Kidney (tissue), 14 donors: Measurements from ENCODE around the gene FUZ. TPM values are rescaled to one million over a fixed set of nuclear protein-coding genes. Genes with fewer than 3 reads are reported as not detected.

Experiments
- DNase-seq, 5 donors: peaks; one replicate each; pipeline ENCODE4 v3.0.0-alpha.2; 2013 to 2020
- FAIRE-seq: peaks from 2 replicates; lab custom pipeline; 2012; peaks lifted over from hg19 to GRCh38; lab: Jason Lieb, UNC
- H3K27ac ChIP-seq, 2 donors: one replicate each; pipeline ENCODE4 v1.7.0; 2013; ENCODE audit warnings: low read depth in 2 of 2, low read length in 2 of 2, inconsistent platforms in 1 of 2
- H3K27me3 ChIP-seq: one replicate; pipeline ENCODE4 v1.7.1; 2013; ENCODE audit warnings: low read length, inconsistent platforms; ENCODE audit not compliant: control insufficient read depth, insufficient read depth
- H3K36me3 ChIP-seq, 3 donors: one replicate each; pipeline versions ENCODE4 v1.7.0 to v1.7.1; 2013; ENCODE audit warnings: low read length in 3 of 3, control low read depth in 1 of 3, inconsistent platforms in 1 of 3; ENCODE audit not compliant: insufficient read depth in 3 of 3, control insufficient read depth in 2 of 3
- H3K4me1 ChIP-seq, 3 donors: one replicate each; pipeline versions ENCODE4 v1.7.0 to v1.7.1; 2013; ENCODE audit warnings: low read length in 3 of 3, inconsistent platforms in 1 of 3, low read depth in 1 of 3; ENCODE audit not compliant: control insufficient read depth in 2 of 3, insufficient read depth in 2 of 3
- H3K4me3 ChIP-seq, 3 donors: one replicate each; pipeline versions ENCODE4 v1.7.0 to v1.8.1; 2013; ENCODE audit warnings: low read length in 3 of 3, control low read depth in 1 of 3, inconsistent platforms in 1 of 3
- H3K9ac ChIP-seq, 3 donors: one replicate each; pipeline versions ENCODE4 v1.7.0 to v1.7.1; 2013; ENCODE audit warnings: low read length in 3 of 3, control low read depth in 1 of 3, inconsistent platforms in 1 of 3
- H3K9me3 ChIP-seq, 3 donors: one replicate each; pipeline versions ENCODE4 v1.7.0 to v1.7.1; 2013; ENCODE audit warnings: low read length in 3 of 3, control low read depth in 1 of 3, inconsistent platforms in 1 of 3; ENCODE audit not compliant: control insufficient read depth in 2 of 3, insufficient read depth in 1 of 3
- CTCF ChIP-seq: IDR thresholded peaks from 3 replicates; pipeline ENCODE4 v1.5.1; 2012; ENCODE audit warnings: mild to moderate bottlenecking, moderate library complexity, borderline replicate concordance; ENCODE audit not compliant: insufficient read depth; ENCODE audit errors: extremely low read depth
- intact Hi-C: fragments of 100-400 bp; cut with DNase I; formaldehyde crosslinking; loops from one replicate; pipeline ENCODE4 v1.11.1; 2022
- polyA plus RNA-seq: library from polyadenylated mRNA; stranded (reverse); fragments of 350-450 nt; fragmentation: Illumina TruSeq; extraction: RNeasy Lipid Tissue Mini Kit (QIAGEN cat#74804); gene quantifications from one replicate; pipeline ENCODE4 v1.2.3, GENCODE V29; 2014; ENCODE audit warnings: low read depth, low replicate concordance; ENCODE audit not compliant: insufficient read depth
- total RNA-seq: library from RNA; stranded (reverse); fragmentation: NEBNext Ultra II Directional; extraction: Animal tissue kit (Norgen Biotek cat#: 25700); gene quantifications from one replicate; pipeline ENCODE4 v1.2.1, GENCODE V29; 2021
- donor health status: control.
- donor health status: control.
- donor health status: control.
- donor health status: control.
- donor health status: control.
- donor health status: DM: yes; HTN: yes; CAD: no.
- donor health status: Normal renal cell carcinoma (clear cell type).

The FUZ gene
- total and polyA plus RNA-seq, 2 donors from 2014 or later = 26.9 to 51.2 TPM

- Histone ChIP-seq H3K9ac (no peak overlapping the region), H3K4me1 (peaks cover 0 to 2% (median 0%) of the 10 kb centered on the region in 3 donors), H3K4me3 (no peak overlapping the region), H3K9me3 (no peaks in the 10 kb centered on the region), H3K27ac (no peak overlapping the region), H3K36me3 (peaks cover 11 to 52% (median 28%) of the 10 kb centered on the region in 3 donors), H3K27me3 (no peaks in the 10 kb centered on the region)
- intact Hi-C loops = no loop called here
- TF ChIP-seq CTCF = no peak
- DNase-seq (peak in 1 of 5 donors; percentile 49), FAIRE-seq (no peak)
Measured at GRCh38 chr19:49799271-49799797, 13.8 kb downstream of the FUZ start.

- DNase-seq = no peak
Measured at GRCh38 chr19:49798574-49798973, 14.5 kb downstream of the FUZ start.

GRCh38 chr19:49795615-49796014 lies 17.5 kb downstream of the FUZ start:
- Histone ChIP-seq H3K27ac (no peak overlapping the region), H3K36me3 (peaks cover 13 to 53% (median 35%) of the 10 kb centered on the region in 3 donors), H3K9ac (no peak overlapping the region), H3K4me1 (no peaks in the 10 kb centered on the region), H3K27me3 (no peaks in the 10 kb centered on the region), H3K4me3 (no peak overlapping the region), H3K9me3 (no peaks in the 10 kb centered on the region)
- TF ChIP-seq CTCF = no peak
- no peak for FAIRE-seq
- DNase-seq = peak in 1 of 5 donors; percentile 58
- intact Hi-C loops = no loop called here

More at GRCh38 chr19:49798574-49798973, 14.5 kb downstream of the FUZ start:
- Histone ChIP-seq H3K27ac (no peak overlapping the region), H3K4me1 (peaks cover 0 to 2% (median 0%) of the 10 kb centered on the region in 3 donors), H3K9me3 (no peaks in the 10 kb centered on the region), H3K9ac (no peak overlapping the region), H3K27me3 (no peaks in the 10 kb centered on the region), H3K36me3 (peaks cover 13 to 54% (median 28%) of the 10 kb centered on the region in 3 donors), H3K4me3 (no peak overlapping the region)
- FAIRE-seq = no peak
- intact Hi-C loops = no loop called here
- no peak for TF ChIP-seq CTCF

GRCh38 chr19:49793561-49793840 lies 19.6 kb downstream of the FUZ start:
- intact Hi-C loops = no loop called here
- no peak overlapping the region for H3K27ac ChIP-seq
- H3K4me1 ChIP-seq = peaks cover 0 to 3% (median 0%) of the 10 kb centered on the region in 3 donors
- peaks cover 11 to 47% (median 34%) of the 10 kb centered on the region in 3 donors for H3K36me3 ChIP-seq
- H3K4me3 ChIP-seq = no peak overlapping the region
- H3K9ac ChIP-seq = no peak overlapping the region
- no peak for TF ChIP-seq CTCF
- FAIRE-seq (no peak), DNase-seq (no peak)
- no peaks in the 10 kb centered on the region for H3K27me3 ChIP-seq
- no peaks in the 10 kb centered on the region for H3K9me3 ChIP-seq
